Stimulated activated CD8-positive, alpha-beta memory T cell treated with anti-CD3 and anti-CD28 coated beads, Interleukin-15, amount 100 ng/mL, for 4 hours (primary cell): ENCODE results near the gene SCP2.

Experiments used
- DNase-seq, 2 donors: peaks; one replicate each; pipeline ENCODE4 v3.0.0-alpha.2; 2020; ENCODE audit warnings: low read depth in 2 of 2

SCP2 gene

DNA sequence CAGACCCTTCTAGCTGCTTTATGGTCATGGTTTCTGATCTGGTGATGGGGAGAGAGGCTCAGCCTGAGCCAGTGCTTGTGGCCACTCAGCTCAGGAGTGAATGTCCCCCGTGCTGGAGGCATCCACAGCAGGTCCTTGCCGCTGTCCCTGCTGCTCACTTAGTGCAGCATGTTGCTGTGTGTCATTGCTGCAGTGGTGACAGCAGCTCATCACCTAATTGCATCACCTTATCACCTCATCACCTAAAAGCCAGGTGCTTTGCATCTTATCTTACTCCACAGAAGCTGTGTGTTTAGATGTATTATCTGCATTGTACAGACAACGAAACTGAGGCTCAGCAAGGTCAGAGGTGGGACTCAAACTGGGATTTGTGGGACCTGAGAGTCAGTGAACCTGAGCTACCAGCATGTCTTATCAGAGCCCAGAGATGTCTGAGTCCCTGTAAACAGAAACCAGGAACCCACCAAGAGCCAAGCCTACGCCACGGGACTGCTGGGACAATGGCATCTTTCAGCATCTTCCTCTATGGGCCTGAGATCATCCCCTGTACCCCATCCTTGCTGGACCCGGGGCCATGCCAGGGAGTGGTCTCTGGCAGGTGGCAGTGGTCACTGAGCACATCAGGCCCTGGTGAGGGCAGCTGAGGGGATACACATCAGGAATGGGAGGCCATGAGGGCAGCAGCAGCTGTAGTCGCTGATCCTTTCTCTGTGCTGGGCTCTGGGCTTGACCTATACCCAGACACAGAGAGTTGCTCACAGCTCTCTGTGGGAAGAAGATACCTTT, 141.4 kb downstream of the SCP2 start:
- no peak for DNase-seq

DNA sequence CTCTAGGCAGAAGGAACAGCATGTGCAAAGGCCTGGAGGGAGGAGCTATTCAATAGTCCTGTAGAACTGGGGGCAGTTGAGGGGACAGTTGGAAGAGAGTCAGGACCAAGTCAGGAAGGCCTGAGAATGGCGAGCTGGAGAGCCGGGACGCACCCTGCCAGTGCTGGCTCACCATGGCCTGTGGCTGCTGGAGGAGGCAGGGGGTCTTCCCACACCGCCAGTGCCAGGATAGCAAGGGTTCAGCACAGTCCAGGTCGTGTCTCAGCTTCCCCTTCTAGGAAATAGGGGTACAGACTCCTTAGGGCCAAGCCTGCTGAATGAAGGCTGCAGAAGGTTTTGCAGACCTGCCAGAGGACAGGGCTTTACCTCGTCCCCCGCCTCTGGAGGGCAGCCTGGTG, 142.2 kb downstream of the SCP2 start:
- DNase-seq = no peak

DNA sequence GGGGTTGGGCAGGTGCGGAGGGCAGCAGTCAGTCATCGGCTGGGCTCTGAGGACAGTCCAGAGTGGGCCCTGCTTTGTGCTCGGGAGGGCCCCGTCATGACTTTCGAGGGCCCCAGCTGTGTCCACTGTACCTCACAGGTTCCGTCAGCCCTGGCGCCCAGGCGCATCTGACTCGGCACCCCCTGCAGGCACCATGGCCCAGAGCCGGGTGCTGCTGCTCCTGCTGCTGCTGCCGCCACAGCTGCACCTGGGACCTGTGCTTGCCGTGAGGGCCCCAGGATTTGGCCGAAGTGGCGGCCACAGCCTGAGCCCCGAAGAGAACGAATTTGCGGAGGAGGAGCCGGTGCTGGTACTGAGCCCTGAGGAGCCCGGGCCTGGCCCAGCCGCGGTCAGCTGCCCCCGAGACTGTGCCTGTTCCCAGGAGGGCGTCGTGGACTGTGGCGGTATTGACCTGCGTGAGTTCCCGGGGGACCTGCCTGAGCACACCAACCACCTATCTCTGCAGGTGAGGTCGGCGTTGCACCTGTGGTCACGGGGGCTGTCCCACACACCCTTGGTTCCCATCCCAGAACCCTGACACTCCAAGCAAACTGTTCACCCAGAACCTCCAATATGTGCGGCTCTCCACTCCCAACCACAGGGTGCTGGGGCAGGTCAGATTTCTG, 142.7 kb downstream of the SCP2 start:
- no peak for DNase-seq

DNA sequence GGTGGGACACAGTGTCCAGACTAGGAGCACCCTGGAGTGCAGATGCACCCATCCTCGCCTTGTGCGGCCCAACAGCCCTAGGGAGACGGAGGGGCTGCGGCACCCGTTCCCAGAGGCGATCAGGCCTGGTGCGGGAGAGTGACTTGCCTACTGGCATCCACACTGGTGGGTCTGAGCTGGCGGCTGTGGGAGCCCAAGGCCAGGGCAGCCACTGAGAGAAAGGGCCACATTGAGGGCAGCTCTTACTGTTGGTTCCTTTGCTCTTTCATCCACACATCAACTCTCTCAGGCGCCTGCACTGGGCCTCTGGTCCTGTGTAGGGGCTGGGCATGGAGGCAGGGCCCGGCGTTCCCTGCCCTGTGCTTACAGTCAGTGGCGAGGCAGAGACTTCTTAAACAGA, 143.5 kb downstream of the SCP2 start:
- no peak for DNase-seq

DNA sequence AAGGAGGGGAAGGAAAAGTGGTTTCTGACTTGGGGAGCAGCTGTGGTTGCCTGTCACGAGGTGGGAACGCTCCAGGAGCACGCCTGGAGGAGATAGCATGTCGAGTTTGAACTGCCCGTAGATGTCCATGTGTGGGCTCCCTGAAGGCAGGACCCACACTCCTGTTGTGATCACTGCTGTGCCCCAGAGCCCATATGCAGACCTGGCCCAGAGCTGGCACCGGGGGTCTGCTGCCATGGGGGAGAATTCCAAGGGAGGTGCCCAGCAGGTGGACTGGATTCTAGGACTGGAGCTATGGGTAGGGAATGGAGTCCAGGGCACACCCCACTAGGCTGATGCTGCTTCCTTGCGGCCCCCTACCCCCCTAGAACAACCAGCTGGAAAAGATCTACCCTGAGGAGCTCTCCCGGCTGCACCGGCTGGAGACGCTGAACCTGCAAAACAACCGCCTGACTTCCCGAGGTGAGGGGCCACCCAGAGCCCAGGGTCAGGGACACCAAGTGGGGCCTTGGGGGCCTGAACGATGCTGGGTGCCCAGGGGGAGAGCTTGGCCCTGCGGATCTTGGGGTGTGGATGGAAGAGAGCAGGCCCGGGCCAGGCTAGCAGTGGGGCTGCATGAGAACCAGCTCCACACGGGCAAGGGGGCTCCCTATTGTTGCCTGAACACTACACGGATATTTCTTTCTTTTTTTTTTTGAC, 144.2 kb downstream of the SCP2 start:
- no peak for DNase-seq

DNA sequence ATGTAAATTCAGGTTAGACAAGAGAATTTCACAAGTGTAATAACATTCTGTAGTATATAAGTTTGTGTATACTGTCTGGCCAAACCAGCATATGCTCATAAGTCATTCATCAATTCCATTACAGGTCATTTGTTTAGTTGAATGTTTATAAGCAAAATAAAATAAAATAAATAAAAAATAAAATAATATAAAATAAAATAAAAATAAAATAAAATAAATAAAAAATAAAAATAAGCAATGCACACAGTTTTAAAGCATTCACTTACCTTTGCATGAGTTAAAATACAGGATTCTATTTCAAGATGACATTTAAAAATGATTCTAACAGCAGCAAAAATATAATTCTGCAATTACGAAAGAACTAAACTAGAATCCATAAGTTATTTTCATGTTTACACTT, 144.8 kb downstream of the SCP2 start:
- DNase-seq = no peak

DNA sequence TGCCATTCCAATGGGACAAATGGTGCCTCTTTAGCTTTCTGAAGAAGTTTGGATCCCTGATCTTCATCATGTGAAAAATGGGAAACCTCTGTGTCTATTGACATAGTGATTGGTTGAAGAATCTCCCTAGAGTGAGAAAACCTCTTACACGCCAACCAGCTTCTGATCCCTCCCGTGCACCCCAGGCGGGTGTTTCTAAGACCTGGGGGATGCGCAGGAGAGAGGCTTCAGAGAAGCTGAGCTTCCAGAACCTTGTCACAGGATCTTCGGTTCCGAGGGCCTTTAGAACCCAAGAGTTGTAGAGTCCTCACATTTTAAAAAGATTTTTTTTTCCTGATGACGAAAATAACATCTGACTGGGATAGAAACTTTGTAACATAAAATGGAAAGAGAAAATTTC, 146.2 kb downstream of the SCP2 start:
- no peak for DNase-seq

DNA sequence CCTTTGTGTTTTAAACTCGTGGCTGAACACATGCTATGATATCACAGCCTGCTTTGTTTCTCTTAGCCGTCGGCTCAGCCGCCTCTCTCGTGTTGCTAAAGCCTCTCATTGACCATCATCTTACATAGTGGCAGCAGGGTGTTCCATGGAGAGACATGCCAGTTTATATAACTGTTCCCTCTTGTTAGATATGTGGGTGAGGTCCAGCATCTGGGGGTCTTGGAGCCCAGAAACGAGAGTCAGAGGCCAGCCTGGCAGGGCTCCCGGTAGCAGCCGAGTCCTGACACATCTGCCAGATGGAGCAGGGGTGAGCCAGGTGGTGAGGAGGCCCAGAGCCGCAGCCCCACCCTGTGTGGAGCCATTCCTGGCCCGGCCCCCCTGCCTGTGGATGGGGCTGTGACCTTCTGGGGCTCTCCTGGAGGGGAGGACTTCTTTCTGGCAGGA, 146.8 kb downstream of the SCP2 start:
- DNase-seq = no peak

DNA sequence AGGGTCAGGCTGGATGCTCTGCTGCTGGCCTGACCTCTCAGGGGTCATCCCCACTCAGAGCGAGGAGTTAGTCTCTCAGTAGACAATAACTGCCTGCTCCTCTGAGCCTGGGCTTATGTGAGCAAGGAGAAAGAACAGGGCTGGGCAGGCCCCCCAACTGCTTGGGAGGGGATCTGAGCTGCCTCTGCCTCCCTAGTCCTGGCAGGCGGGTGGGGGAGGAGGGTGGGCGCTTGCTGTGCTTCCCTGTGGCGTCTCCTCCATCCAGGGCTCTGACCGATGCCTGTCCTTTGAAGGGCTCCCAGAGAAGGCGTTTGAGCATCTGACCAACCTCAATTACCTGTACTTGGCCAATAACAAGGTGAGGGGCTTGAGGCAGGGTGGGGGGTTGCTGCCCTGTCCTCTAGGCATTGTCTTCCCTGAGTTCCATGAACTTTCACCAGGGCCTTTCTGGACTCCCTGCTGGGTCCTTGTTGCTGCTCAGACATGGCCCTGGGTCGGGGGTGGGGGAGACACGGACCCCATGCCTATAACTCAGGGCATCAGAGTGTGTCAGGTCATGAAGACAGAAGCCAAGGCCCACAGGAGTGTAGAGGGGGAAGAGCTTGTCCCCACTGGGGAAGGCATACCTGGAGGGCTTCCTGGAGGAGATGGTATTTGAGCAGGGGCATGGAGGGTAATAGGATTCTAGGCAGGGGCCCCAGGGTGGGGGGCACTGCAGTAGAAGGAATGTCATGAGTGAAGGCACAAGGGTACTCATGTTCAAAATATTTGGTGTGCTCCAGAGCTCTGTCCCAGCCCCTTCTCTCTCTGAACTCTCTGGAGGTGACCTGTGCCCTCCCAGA, 147.5 kb downstream of the SCP2 start:
- DNase-seq = no peak

DNA sequence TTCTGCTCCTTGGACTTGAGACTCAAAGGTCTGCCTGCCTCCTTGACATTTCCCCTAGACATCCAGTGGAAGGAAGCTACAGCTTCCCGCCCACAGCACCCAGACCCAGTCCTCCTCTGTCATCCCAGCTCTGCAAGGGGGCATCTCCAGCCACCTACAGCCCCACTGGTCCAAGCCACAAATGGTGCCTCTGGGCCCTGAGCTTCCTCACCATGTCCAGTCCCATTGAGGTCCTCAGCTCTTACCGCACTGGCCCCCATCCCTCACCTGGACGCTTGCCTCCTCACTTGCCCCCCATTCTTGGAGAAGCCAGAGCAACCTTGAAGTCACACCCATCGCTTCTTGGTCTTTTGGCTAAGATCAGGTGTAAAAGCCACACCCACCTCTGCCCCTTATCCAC, 148.1 kb downstream of the SCP2 start:
- no peak for DNase-seq

DNA sequence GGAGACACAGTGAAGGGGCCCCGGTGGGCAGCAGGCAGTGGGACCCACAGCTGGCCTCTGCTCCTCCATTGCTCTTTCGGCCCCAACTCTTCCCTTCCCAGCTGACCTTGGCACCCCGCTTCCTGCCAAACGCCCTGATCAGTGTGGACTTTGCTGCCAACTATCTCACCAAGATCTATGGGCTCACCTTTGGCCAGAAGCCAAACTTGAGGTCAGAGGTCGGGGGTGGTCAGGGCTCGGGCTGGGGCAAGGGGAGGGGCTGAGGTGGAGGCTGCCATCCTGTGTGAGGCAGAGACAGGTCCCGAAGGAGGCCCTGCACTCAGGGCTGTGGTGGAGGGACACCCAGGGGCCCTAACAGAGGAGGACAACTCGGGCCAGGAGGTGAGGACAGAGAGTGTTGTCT, 148.7 kb downstream of the SCP2 start:
- DNase-seq = no peak

DNA sequence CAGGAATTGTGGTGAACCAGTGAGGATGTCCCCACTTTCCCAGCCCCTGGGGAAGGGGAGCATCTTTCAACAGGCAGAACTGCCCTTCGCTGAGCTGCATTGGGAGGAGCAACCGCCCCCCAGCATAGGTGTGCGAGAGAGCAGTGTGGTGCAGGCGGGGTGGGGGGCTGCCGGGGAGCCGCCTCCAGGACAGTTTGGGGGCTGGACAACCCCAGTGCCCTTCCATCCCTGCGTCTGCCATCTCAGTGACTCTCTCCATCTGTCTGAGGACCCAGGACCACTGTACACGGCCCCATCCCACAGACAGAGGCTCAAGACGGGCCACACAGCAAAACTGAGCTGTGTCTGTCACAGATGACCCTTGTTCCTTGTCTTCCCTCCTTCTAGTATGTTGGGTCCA, 149.1 kb downstream of the SCP2 start:
- no peak for DNase-seq

DNA sequence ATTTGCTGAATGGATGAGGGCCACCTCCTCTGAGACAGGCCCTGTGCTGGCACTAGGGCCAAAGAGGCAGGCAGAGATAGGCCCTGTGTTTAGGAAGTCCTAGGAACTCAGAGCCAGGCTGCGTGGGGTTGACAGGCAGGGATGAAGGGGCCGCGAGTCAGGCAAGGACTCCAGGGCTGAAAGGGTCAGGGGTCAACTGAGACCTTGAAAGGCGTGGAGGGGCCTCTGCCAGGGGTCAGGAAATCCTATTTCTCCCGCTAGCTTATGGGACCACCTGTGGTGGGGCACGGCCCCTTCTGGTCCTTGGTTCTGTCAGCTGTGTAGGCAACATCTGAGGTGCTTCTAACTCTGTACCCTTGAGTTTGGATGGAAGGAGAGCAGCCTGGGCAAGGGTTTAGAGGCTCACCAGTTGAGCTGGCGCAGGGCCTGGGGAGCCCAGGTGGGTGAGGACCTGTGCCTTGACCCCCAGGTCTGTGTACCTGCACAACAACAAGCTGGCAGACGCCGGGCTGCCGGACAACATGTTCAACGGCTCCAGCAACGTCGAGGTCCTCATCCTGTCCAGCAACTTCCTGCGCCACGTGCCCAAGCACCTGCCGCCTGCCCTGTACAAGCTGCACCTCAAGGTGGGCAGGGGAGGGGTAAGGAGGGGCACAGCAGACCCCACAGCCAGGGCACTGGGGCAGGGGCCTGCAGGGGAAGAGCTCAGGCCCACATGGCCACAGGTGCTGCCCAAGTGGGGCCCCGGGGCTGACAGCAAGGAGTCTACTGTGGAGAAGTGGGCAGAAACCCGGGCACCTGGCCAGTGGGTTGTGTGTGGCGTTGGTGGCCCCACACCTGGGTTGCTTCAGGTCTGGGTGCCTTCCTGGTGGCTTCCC, 149.9 kb downstream of the SCP2 start:
- DNase-seq = no peak

DNA sequence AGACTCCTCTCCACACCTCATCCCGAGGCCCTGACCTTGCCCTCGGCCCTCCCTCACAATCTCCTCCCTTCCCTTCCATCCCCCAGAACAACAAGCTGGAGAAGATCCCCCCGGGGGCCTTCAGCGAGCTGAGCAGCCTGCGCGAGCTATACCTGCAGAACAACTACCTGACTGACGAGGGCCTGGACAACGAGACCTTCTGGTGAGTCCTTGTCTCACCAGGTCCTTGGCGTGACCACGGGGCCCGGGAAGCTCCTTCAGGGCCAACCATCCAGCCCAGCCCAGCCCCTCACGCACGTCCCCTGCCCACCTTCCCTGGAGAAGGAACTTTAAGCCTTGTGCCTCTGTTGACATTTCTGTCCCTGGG, 150.5 kb downstream of the SCP2 start:
- DNase-seq = no peak

DNA sequence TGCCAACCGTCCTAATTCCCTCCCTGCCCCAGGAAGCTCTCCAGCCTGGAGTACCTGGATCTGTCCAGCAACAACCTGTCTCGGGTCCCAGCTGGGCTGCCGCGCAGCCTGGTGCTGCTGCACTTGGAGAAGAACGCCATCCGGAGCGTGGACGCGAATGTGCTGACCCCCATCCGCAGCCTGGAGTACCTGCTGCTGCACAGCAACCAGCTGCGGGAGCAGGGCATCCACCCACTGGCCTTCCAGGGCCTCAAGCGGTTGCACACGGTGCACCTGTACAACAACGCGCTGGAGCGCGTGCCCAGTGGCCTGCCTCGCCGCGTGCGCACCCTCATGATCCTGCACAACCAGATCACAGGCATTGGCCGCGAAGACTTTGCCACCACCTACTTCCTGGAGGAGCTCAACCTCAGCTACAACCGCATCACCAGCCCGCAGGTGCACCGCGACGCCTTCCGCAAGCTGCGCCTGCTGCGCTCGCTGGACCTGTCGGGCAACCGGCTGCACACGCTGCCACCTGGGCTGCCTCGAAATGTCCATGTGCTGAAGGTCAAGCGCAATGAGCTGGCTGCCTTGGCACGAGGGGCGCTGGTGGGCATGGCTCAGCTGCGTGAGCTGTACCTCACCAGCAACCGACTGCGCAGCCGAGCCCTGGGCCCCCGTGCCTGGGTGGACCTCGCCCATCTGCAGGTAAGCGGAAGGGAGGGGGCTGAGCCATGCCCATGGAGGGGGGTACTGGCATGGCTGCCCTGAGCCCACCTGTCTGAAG, 151.4 kb downstream of the SCP2 start:
- DNase-seq = no peak

DNA sequence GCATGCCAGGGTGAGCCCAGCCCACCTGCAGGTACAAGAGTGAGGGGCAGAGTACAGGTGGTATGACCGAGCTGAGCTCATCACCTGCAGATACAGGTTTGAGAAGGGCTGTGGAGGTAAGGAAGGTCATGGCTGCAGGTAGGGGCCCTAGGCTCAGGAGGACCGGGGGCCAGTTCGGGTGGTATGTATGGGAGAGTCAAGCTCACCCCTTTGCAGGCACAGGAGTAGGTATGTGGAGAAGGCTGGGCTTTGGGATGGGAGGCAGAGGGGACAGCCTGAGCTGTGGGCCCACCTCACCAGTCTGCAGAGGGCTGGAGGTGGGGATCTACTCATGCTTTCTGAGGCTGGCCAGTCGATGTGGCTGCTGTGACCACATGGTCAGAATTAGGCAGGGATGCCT, 152.2 kb downstream of the SCP2 start:
- DNase-seq = no peak

DNA sequence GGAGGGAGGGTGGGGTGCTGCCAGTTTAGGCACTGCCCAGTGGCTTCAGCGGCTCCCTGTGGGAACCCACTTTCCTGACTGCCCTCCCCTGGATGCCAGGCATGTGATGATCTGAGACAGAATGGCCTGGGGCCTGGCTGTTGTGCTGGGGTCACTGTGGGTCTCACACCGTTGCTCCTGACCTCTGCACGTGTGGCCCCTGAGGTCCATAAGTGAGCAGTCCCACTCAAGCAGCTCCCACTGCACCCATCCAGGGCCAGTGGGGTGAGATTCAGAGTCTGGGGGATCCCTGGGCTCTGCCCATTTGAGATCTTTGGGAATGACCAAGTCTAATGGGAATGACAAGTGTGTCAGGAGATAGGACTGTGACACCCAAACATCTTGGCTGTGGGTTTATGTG, 153.0 kb downstream of the SCP2 start:
- DNase-seq = no peak

DNA sequence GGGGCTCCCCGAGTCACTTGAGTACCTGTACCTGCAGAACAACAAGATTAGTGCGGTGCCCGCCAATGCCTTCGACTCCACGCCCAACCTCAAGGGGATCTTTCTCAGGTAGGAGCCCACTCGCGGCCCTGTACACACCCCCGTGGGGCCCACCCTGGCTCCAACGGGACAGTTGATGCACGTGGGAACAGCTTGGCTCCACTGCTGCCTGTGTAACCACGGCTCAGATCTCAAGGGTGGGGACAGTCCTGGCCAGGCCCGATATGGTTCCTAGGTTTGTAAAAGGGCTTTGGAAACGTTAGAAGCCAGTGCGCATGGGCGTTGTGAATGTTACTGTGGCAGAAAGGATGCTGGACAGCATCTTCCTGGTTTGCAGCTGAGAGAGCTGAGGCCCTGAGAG, 153.7 kb downstream of the SCP2 start:
- no peak for DNase-seq

DNA sequence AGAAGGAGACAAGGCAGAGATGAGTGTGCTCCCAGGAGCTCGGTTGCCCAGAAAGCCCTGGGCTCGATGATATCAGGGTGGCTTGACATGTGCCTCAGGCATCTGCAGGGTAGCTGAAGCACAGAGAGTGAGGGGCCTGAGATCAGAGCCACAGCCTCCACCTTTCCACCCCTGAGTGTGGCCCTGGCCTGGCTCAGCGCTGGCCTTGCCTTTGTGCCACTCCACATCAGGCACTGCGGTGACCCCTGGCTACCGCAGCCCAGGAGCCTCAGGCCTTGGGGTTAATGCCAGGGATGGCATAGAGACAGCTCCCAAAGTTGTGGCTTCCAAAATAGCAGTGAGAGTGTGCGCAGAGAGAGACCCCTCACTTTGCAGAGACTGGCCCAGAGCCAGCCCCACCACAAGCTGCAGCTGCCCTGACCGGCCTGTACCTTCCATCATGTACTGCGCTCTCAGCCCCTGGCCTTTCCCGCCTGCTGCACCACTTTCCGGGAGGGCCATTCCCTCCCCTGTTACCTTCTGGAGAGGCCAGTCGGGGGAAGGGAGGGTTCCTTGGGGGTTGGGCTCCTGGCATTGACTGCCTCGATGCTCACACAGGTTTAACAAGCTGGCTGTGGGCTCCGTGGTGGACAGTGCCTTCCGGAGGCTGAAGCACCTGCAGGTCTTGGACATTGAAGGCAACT, 154.4 kb downstream of the SCP2 start:
- no peak for DNase-seq
